CD8-positive, alpha-beta memory T cell (primary cell): ENCODE data around the gene FPR3. TPM values are rescaled to one million over a fixed set of nuclear protein-coding genes. Genes with fewer than 3 reads are reported as not detected.

ENCODE experiments used
- polyA plus RNA-seq: library from polyadenylated mRNA; unstranded; fragments of 300-500 nt; fragmentation: Illumina TruSeq; gene quantifications from one replicate; pipeline ENCODE4 v1.2.3, GENCODE V29; 2021
- total RNA-seq, 2 experiments: library from RNA; stranded (reverse); gene quantifications; one replicate each; pipeline ENCODE4 v1.2.3, GENCODE V29; 2021

Gene FPR3
- total and polyA plus RNA-seq, 3 experiments from 2014 or later = 1.1 to 1.3 TPM; not detected in 1

Other genes with a start within 250 kb of the FPR3 start
- 10 to 100 TPM in 1 of 2 experiments, 1 to 10 TPM in 1; 10.0 to 11.6 TPM for gene ZNF175, start 223.9 kb upstream of the FPR3 start, total RNA-seq
- gene ZNF175, start 223.9 kb upstream of the FPR3 start, polyA plus RNA-seq = 3.2 TPM
- gene SIGLEC5, start 164.8 kb upstream of the FPR3 start, total RNA-seq = under 1 TPM in 1 of 2 experiments, not detected in 1; 0.13 TPM
- not detected for gene SIGLEC5, start 164.8 kb upstream of the FPR3 start, polyA plus RNA-seq
- under 1 TPM; 0.33 to 0.35 TPM for gene SIGLEC14, start 148.3 kb upstream of the FPR3 start, total RNA-seq
- gene SIGLEC14, start 148.3 kb upstream of the FPR3 start, polyA plus RNA-seq = not detected
- 1 to 10 TPM; 3.1 to 3.3 TPM for gene SPACA6, start 101.8 kb upstream of the FPR3 start, total RNA-seq
- gene SPACA6, start 101.8 kb upstream of the FPR3 start, polyA plus RNA-seq = 2.2 TPM
- gene HAS1, start 71.2 kb upstream of the FPR3 start, total RNA-seq = not detected
- not detected for gene HAS1, start 71.2 kb upstream of the FPR3 start, polyA plus RNA-seq
- not detected for gene FPR1, start 43.3 kb upstream of the FPR3 start, total RNA-seq
- gene FPR1, start 43.3 kb upstream of the FPR3 start, polyA plus RNA-seq = not detected
- gene FPR2, start 34.0 kb upstream of the FPR3 start, total RNA-seq = not detected
- gene FPR2, start 34.0 kb upstream of the FPR3 start, polyA plus RNA-seq = not detected
- gene ZNF577, start 92.8 kb downstream of the FPR3 start, total RNA-seq = 1 to 10 TPM; 4.6 to 4.8 TPM
- gene ZNF577, start 92.8 kb downstream of the FPR3 start, polyA plus RNA-seq = 5.2 TPM
- 10 to 100 TPM; 12.3 to 13.5 TPM for gene ZNF649, start 109.9 kb downstream of the FPR3 start, total RNA-seq
- 7.2 TPM for gene ZNF649, start 109.9 kb downstream of the FPR3 start, polyA plus RNA-seq
- 1 to 10 TPM; 3.5 to 4.6 TPM for gene ZNF613, start 132.3 kb downstream of the FPR3 start, total RNA-seq
- 3.5 TPM for gene ZNF613, start 132.3 kb downstream of the FPR3 start, polyA plus RNA-seq
- gene ZNF350, start 191.7 kb downstream of the FPR3 start, total RNA-seq = 1 to 10 TPM; 9.0 to 10.0 TPM
- 19.4 TPM for gene ZNF350, start 191.7 kb downstream of the FPR3 start, polyA plus RNA-seq
- gene ZNF615, start 213.1 kb downstream of the FPR3 start, total RNA-seq = 1 to 10 TPM; 7.6 to 8.8 TPM
- 9.6 TPM for gene ZNF615, start 213.1 kb downstream of the FPR3 start, polyA plus RNA-seq
- gene ZNF614, start 233.2 kb downstream of the FPR3 start, total RNA-seq = 10 to 100 TPM; 12.3 to 13.0 TPM
- gene ZNF614, start 233.2 kb downstream of the FPR3 start, polyA plus RNA-seq = 7.2 TPM